ENCODE results near the gene MYH9.

The MYH9 gene

GRCh38 chr22:36386900-36387708 is 663 bp downstream of the MYH9 start:
- no peak for TF ChIP-seq CTCF (IDR thresholded peaks at IDR 0.05; ENCODE audit: low read depth, low read length)
- peak overlapping the region; percentile 98 for H3K4me3 ChIP-seq (ENCODE audit: low read depth, low read length)

GRCh38 chr22:36386351-36386899 is 1.3 kb downstream of the MYH9 start:
- peak overlapping the region; percentile 98 for H3K4me3 ChIP-seq (ENCODE audit: low read depth, low read length)
- TF ChIP-seq CTCF (IDR thresholded peaks at IDR 0.05; ENCODE audit: low read depth, low read length), result no peak

GRCh38 chr22:36385491-36386350 is 2.0 kb downstream of the MYH9 start:
- H3K4me3 ChIP-seq (ENCODE audit: low read depth, low read length), result peak overlapping the region; percentile 98
- no peak for TF ChIP-seq CTCF (IDR thresholded peaks at IDR 0.05; ENCODE audit: low read depth, low read length)

GRCh38 chr22:36384766-36385481 is 2.8 kb downstream of the MYH9 start:
- TF ChIP-seq CTCF (IDR thresholded peaks at IDR 0.05; ENCODE audit: low read depth, low read length), result no peak
- peak overlapping the region; percentile 98 for H3K4me3 ChIP-seq (ENCODE audit: low read depth, low read length)

GRCh38 chr22:36383110-36383581 is 4.6 kb downstream of the MYH9 start:
- no peak for TF ChIP-seq CTCF (IDR thresholded peaks at IDR 0.05; ENCODE audit: low read depth, low read length)
- peak overlapping the region; percentile 40 for H3K4me3 ChIP-seq (ENCODE audit: low read depth, low read length)

GRCh38 chr22:36381513-36382128 is 6.1 kb downstream of the MYH9 start:
- no peak for TF ChIP-seq CTCF (IDR thresholded peaks at IDR 0.05; ENCODE audit: low read depth, low read length)
- no peak overlapping the region for H3K4me3 ChIP-seq (ENCODE audit: low read depth, low read length)
